Stromal cell of bone marrow (primary cell): ENCODE measurements around the gene NYAP2.

Source experiments
- DNase-seq: peaks from one replicate; pipeline ENCODE4 v3.0.0-alpha.2; 2012; ENCODE audit warnings: low read depth

Gene NYAP2

GRCh38 chr2:225559072-225559415, 159.5 kb downstream of the NYAP2 start:
- no peak for DNase-seq

GRCh38 chr2:225566798-225567197, 167.3 kb downstream of the NYAP2 start:
- no peak for DNase-seq

GRCh38 chr2:225569995-225570394, 170.5 kb downstream of the NYAP2 start:
- DNase-seq, result no peak

DNA sequence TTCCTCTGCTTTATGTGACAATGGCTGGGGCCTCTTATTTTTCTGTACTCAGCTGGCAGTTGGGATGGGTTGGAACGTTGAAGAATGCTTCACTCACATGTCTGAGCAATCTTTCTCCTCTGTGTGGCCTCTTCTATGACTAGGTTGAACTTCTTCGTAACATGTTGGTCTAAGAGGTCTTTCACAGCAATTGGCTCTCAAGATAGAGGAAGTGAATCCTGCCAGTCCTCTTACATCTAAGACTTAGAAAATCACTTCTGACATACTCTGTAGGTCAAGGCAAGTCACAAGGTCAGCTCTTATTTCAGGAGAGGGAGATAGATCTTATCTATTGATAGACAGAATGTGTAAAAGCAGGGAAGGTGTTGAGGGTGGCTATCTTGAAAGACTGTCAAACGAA, 174.1 kb downstream of the NYAP2 start:
- no peak for DNase-seq

DNA sequence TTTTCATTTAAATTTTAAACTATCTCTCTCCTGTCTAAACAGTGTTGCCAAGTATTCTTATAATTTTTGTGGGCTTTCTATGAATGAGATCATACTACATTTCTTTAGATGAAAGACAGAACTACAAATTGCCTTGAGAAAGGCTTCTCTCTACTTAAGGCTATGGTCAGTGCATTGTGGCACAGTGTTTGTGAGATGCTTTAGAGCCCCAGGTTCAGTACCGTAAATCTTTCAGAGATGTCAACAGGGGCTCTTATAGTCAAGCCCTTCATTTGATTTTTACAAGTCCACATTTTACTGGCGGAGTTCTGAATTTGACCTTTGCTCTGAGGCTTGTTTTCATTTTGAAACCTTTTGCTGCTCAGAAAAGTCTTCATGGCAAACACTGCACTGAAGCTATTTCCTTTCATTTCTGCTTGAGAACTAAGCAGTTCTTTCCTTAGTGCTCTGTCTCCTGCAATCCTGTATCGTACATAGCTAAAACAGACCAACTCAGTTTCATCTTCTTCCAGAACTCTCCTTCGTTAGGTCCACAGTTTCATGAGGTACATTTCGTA, 175.2 kb downstream of the NYAP2 start:
- DNase-seq, result no peak

- no peak for DNase-seq
Observed at GRCh38 chr2:225581135-225581534, 181.6 kb downstream of the NYAP2 start.

- DNase-seq, result no peak
Observed at GRCh38 chr2:225581906-225582305, 182.4 kb downstream of the NYAP2 start.

DNA sequence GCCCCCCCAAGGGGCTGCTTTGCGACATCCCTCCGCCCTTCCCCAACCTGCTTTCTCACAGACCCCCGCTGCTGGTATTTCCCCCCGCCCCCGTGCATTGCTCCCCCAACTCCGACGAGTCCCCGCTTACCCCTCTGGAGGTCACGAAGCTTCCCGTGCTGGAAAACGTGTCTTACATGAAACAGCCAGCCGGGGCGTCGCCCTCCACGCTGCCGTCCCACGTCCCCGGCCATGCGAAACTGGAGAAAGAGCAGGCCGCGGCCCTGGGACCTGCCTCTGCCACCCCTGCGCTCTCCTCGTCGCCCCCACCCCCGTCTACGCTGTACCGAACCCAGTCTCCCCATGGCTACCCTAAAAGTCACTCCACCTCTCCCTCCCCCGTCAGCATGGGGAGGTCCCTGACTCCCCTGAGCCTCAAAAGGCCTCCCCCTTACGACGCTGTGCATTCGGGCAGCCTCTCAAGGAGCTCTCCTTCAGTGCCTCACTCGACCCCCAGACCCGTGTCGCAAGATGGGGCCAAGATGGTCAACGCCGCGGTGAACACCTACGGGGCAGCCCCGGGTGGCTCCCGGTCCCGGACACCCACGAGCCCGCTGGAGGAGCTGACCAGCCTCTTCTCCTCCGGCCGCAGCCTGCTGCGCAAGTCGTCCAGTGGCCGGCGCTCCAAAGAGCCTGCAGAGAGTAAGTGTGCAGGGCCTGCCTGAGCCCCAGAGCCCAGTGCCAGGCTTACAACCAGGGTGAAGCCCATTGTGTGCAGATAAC, 183.0 kb downstream of the NYAP2 start:
- no peak for DNase-seq

- DNase-seq, result no peak
Observed at GRCh38 chr2:225584796-225585195, 185.3 kb downstream of the NYAP2 start.

DNA sequence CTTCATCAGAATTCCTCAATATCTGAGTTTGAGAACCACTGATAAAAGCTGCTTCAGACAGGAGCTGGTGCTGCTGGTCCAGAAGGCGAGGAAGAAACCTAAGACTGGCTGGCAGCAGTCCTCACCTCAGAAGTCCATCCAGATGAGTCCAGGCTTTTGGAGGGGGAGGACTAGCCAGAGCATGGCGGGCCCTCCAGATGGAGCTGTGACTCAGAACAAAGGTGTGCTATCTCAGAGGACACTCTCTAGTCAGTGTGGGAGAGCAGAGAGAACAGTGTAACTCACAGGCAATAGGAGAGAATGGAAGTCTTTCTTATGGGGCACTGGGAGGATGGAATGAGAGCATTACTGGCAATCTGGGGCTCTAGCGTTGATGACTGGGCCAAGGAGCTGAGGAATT, 191.4 kb downstream of the NYAP2 start:
- no peak for DNase-seq

DNA sequence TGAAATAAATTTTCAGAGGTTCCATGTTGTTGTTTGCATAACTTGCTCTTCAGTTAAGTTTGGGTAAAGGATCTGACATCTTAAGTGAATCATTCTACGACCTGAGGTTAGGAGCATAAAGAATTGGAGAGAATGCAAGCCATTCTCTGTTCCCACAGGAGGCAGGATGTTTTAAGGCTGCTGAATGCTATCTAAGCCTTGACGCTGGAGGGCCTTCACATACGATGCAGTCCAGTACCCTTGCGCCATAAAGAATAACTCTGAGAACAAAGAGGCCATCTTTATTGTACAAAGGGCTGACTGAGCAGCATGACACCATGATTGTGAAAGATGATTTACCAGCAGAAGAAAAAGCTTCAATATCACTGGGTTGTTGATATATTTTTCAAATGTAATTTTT, 198.4 kb downstream of the NYAP2 start:
- DNase-seq, result no peak

DNA sequence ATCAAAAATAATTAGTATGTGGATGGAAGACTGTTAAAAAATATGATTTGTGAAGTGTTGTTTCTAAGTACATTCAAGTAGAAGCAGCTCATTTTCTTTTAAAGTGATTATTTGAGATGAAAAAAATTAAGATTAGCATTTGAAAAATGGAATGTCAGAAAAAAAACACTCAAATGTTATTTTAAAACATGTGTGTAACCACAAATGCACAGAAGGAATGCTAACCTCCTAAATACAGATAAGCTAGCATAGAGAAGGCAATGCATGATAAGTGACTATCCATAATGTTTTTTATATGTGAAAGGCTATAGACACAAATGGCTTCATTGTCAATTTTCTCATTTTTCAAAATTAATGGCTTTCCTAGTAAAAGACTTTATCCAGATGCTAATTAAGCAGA, 198.9 kb downstream of the NYAP2 start:
- no peak for DNase-seq

DNA sequence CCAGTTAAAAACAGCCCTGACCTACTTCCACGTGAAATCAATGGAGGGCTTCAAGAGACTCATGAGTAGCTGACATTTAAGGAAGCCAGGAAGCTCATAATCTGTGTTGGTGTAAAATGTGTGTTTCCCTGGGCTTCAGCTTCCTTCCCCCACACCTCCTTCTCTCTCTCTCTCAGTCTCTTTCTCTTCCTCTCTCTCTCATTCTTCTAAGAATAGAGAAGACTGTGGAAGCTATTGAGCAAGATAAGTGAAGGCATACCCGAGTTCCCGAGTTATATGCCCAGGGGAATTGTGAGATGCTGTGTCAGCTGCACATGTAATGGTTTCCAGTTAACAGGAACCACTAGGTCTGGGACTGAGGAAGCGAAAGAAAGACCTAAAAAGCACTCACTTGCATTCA, 199.4 kb downstream of the NYAP2 start:
- DNase-seq, result peak; percentile 49

DNA sequence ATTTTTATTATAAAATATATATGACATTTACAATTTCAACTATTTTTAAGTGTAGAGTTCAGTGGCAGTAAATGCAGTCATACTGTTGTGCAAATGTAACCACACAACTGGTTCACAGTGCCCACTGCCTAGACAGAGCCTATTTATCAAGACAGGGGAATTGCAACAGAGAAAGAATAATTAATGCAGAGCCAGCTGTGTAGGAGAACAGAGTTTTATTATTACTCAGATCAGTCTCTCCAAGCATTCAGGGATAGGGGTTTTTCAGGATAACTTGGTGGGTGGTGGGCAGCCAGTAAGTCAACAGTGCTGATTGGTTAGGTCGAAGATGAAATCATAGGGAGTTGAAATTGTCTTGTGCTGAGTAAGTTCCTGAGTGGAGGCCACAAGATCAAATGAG, 200.3 kb downstream of the NYAP2 start:
- DNase-seq, result no peak

DNA sequence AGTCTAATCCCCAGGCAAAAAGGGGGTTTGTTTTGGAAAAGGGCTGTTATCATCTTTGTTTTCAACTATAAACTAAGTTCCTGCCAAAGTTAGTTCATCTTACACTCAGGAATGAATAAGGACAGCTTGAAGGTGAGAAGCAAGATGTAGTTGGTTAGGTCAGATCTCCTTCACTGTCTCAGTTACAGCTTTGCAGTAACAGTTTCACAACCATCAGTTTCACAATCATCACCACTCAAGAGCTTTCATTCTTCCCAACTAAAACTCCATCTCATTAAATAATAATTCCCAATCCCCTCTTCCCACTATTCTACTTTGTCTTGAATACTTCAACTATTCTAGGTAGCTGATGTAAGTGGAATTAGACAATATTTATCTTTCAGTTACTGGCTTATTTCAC, 200.9 kb downstream of the NYAP2 start:
- DNase-seq, result no peak

DNA sequence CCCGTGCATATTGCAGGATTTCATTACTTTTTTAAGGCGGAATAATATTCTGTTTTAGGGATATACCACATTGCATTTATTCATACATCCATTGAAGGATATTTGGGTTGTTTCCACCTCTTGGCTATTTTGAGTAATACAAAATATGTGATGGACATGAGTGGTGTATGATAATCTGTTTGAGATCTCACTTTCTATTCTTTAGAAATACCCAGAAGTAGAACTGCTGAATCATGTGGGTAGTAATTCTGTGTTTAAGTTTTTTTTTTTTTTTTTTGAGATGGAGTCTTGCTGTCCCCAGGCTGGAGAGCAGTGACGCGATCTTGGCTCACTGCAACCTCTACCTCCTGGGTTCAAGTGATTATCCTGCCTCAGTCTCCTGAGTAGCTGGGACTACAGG, 201.4 kb downstream of the NYAP2 start:
- DNase-seq, result no peak

- DNase-seq, result no peak
Observed at GRCh38 chr2:225602205-225602604, 202.7 kb downstream of the NYAP2 start.

- no peak for DNase-seq
Observed at GRCh38 chr2:225608136-225608535, 208.6 kb downstream of the NYAP2 start.

DNA sequence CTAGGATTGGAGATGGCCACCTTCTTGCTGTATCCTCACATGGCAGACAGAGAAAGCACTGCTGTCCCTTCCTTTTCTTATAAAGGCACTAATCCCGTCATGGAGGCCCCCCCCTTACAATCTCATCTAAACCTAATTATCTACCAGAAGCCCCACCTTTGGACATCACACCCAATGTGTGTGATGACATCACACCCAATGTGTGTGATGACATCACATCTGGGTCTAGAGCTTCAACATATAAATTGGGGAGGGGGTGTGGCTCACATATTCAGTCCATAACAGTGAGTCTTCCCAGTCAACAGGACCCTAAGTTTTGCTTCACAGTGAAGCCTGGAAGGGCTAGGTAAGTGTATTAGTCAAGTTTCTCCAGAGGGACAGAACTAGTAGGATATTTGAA, 213.1 kb downstream of the NYAP2 start:
- no peak for DNase-seq

DNA sequence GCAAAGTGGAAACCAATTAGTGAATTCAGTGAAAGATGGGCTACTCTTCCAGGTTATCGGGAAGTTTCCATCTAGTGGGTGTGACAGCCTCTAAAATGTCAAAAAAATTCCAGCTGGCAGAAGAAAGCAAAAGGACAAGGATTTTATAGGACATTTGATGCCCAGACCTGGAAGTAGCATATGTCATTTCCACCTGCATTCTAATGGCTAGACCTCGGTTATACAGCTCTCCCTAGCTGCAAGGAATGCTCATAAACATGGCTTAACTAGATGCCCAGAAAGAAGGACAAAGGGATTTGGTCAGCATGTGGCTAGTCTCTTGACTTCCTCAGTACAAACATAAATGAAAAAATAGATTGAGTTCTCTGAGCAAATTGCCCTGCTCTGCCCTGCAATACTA, 215.4 kb downstream of the NYAP2 start:
- DNase-seq, result no peak

DNA sequence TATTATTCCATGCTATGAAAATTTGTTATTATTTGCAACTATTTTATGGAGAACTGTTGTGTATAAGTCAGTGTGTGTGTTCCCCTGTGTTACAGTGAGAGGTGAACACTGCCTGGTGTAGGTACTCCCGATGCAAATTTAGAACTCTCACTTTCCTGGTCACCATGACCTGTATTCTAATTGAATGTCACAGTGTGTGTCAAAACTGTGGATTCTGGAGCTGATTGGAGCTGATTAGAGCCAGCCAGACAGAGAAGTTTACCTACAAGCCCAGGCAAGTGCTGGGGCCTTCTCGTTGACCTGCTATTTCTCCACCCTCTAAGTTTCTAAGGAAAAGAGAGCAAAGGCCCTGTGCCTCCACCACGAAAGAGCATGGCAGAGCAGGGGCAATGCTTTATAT, 216.0 kb downstream of the NYAP2 start:
- no peak for DNase-seq

- DNase-seq, result no peak
Observed at GRCh38 chr2:225616372-225616771, 216.9 kb downstream of the NYAP2 start.

DNA sequence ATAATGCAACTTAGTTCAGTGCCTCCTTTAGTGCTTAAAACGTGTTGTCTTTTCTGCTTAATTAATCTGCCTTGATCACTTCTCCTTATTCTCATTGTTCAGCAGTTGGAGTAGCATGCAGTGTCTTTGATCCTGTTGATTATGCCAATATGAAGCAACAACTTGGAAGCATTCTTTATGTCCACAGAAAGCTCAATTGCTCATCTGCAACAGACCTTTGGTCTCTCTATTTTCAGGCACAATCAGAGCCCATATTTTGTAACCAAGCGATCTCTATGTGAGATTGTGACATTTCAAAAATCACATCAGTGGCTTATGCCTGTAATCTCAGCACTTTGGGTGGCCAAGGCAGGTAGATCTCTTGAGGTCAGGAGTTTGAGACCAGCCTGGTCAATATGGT, 217.3 kb downstream of the NYAP2 start:
- DNase-seq, result no peak

GRCh38 chr2:225620227-225620626, 220.7 kb downstream of the NYAP2 start:
- no peak for DNase-seq
